Stimulated activated effector memory CD8-positive, alpha-beta T cell treated with anti-CD3 and anti-CD28 coated beads, Interleukin-12 subunit alpha, Interleukin-12 subunit beta, amount 100 ng/mL, for 72 hours (primary cell): Measurements from ENCODE around the gene FAAH.
A peak's percentile ranks its signal among the peaks of the same experiment; 100 is the strongest.
"Not testable (repeated sequence)": the region's sequence is repeated elsewhere in the genome, so short reads cannot be mapped to it uniquely, and the experiment has no call there.

Experiments used
- ATAC-seq: fragments of 150-1000 bp; cut with Tn5 transposase; 2 replicates; pipeline ENCODE4 v1.10.0; 2021
- DNase-seq, 2 donors: peaks; one replicate each; pipeline ENCODE4 v3.0.0; 2021 to 2022; ENCODE audit warnings: low spot score in 2 of 2
- H3K27ac Mint-ChIP-seq: one replicate; pipeline ENCODE4 v1.8.0; 2022; ENCODE audit warnings: mild to moderate bottlenecking, mixed read lengths
- H3K36me3 Mint-ChIP-seq: one replicate; pipeline ENCODE4 v1.8.0; 2022; ENCODE audit warnings: mild to moderate bottlenecking, mixed read lengths
- H3K4me1 Mint-ChIP-seq: one replicate; pipeline ENCODE4 v1.8.0; 2022; ENCODE audit warnings: mixed read lengths
- H3K4me3 Mint-ChIP-seq: one replicate; pipeline ENCODE4 v1.8.0; 2022; ENCODE audit warnings: mild to moderate bottlenecking, mixed read lengths
- H3K9me3 Mint-ChIP-seq: one replicate; pipeline ENCODE4 v1.8.0; 2022; ENCODE audit warnings: mixed read lengths

FAAH gene

GRCh38 chr1:46394108-46394871 lies at the start of gene FAAH:
FAAH (plus strand) TSS chr1:46394317; CDS start chr1:46394349, 32 bp downstream.
- DNase-seq (no peak), ATAC-seq (peak; percentile 58)
- peaks cover 6% of the 10 kb centered on the region for H3K4me1 Mint-ChIP-seq
- H3K9me3 Mint-ChIP-seq, result peaks cover 4% of the 10 kb centered on the region
- H3K27ac Mint-ChIP-seq, result no peak within 1 kb of the TSS
- no peaks in the 10 kb centered on the region for H3K36me3 Mint-ChIP-seq
- H3K4me3 Mint-ChIP-seq, result peak within 1 kb of the TSS; percentile 56

GRCh38 chr1:46344481-46344880 lies 49.6 kb upstream of the FAAH start:
- Mint-ChIP-seq H3K4me1 (peaks cover 66% of the 10 kb centered on the region), H3K36me3 (peaks cover 82% of the 10 kb centered on the region), H3K4me3 (no peak overlapping the region), H3K9me3 (no peaks in the 10 kb centered on the region), H3K27ac (peak overlapping the region; percentile 23)
- ATAC-seq (no peak), DNase-seq (no peak)

GRCh38 chr1:46345281-46345680 lies 48.8 kb upstream of the FAAH start:
- no peaks in the 10 kb centered on the region for H3K9me3 Mint-ChIP-seq
- peaks cover 60% of the 10 kb centered on the region for H3K4me1 Mint-ChIP-seq
- H3K27ac Mint-ChIP-seq, result peak overlapping the region; percentile 23
- DNase-seq (no peak), ATAC-seq (no peak)
- H3K36me3 Mint-ChIP-seq, result peaks cover 86% of the 10 kb centered on the region
- no peak overlapping the region for H3K4me3 Mint-ChIP-seq

GRCh38 chr1:46352363-46352762 lies 41.8 kb upstream of the FAAH start:
- peaks cover 6% of the 10 kb centered on the region for H3K4me1 Mint-ChIP-seq
- H3K27ac Mint-ChIP-seq, result no peak overlapping the region
- no peak overlapping the region for H3K4me3 Mint-ChIP-seq
- peaks cover 100% of the 10 kb centered on the region for H3K36me3 Mint-ChIP-seq
- no peaks in the 10 kb centered on the region for H3K9me3 Mint-ChIP-seq
- DNase-seq, result no peak
- no peak for ATAC-seq

- not testable (repeated sequence) for H3K4me3 Mint-ChIP-seq, ATAC-seq, H3K9me3 Mint-ChIP-seq, H3K4me1 Mint-ChIP-seq, DNase-seq, H3K27ac Mint-ChIP-seq
- H3K36me3 Mint-ChIP-seq, result peaks cover 100% of the 10 kb centered on the region
Observed at GRCh38 chr1:46355920-46356319, 38.2 kb upstream of the FAAH start.

GRCh38 chr1:46362158-46362557 lies 32.0 kb upstream of the FAAH start:
- H3K4me3 Mint-ChIP-seq, result no peak overlapping the region
- no peaks in the 10 kb centered on the region for H3K4me1 Mint-ChIP-seq
- H3K27ac Mint-ChIP-seq, result no peak overlapping the region
- H3K36me3 Mint-ChIP-seq, result peaks cover 99% of the 10 kb centered on the region
- DNase-seq (no peak), ATAC-seq (no peak)
- H3K9me3 Mint-ChIP-seq, result no peaks in the 10 kb centered on the region

- DNase-seq, result no peak
- no peak overlapping the region for H3K27ac Mint-ChIP-seq
- H3K4me3 Mint-ChIP-seq, result no peak overlapping the region
- no peaks in the 10 kb centered on the region for H3K4me1 Mint-ChIP-seq
- H3K9me3 Mint-ChIP-seq, result no peaks in the 10 kb centered on the region
- H3K36me3 Mint-ChIP-seq, result peaks cover 99% of the 10 kb centered on the region
- no peak for ATAC-seq
Observed at GRCh38 chr1:46363121-46363520, 31.0 kb upstream of the FAAH start.

GRCh38 chr1:46364612-46365011 lies 29.5 kb upstream of the FAAH start:
- Mint-ChIP-seq H3K4me3 (no peak overlapping the region), H3K27ac (no peak overlapping the region), H3K9me3 (no peaks in the 10 kb centered on the region), H3K4me1 (peaks cover under 1% of the 10 kb centered on the region), H3K36me3 (peaks cover 95% of the 10 kb centered on the region)
- no peak for DNase-seq
- ATAC-seq, result no peak

- H3K4me3 Mint-ChIP-seq, H3K9me3 Mint-ChIP-seq, DNase-seq, ATAC-seq, H3K27ac Mint-ChIP-seq, H3K4me1 Mint-ChIP-seq: not testable (repeated sequence)
- peaks cover 83% of the 10 kb centered on the region for H3K36me3 Mint-ChIP-seq
Observed at GRCh38 chr1:46365796-46366195, 28.3 kb upstream of the FAAH start.

GRCh38 chr1:46367072-46367471 lies 27.0 kb upstream of the FAAH start:
- Mint-ChIP-seq H3K36me3 (peaks cover 75% of the 10 kb centered on the region), H3K27ac (no peak overlapping the region), H3K4me3 (no peak overlapping the region), H3K9me3 (no peaks in the 10 kb centered on the region), H3K4me1 (peaks cover 7% of the 10 kb centered on the region)
- no peak for DNase-seq
- ATAC-seq, result no peak

- not testable (repeated sequence) for H3K27ac Mint-ChIP-seq, DNase-seq, H3K4me1 Mint-ChIP-seq, H3K9me3 Mint-ChIP-seq, H3K4me3 Mint-ChIP-seq, ATAC-seq
- peaks cover 75% of the 10 kb centered on the region for H3K36me3 Mint-ChIP-seq
Observed at GRCh38 chr1:46367701-46368100, 26.4 kb upstream of the FAAH start.

- H3K4me3 Mint-ChIP-seq, result no peak overlapping the region
- peaks cover 7% of the 10 kb centered on the region for H3K4me1 Mint-ChIP-seq
- peaks cover 75% of the 10 kb centered on the region for H3K36me3 Mint-ChIP-seq
- H3K9me3 Mint-ChIP-seq, result no peaks in the 10 kb centered on the region
- no peak for ATAC-seq
- H3K27ac Mint-ChIP-seq, result no peak overlapping the region
- DNase-seq, result no peak
Observed at GRCh38 chr1:46368791-46369190, 25.3 kb upstream of the FAAH start.

- no peak for DNase-seq
- peak overlapping the region; percentile 3 for H3K27ac Mint-ChIP-seq
- H3K4me1 Mint-ChIP-seq, result peaks cover 7% of the 10 kb centered on the region
- H3K4me3 Mint-ChIP-seq, result no peak overlapping the region
- no peaks in the 10 kb centered on the region for H3K9me3 Mint-ChIP-seq
- H3K36me3 Mint-ChIP-seq, result peaks cover 72% of the 10 kb centered on the region
- peak; percentile 21 for ATAC-seq
Observed at GRCh38 chr1:46369542-46370213, 24.4 kb upstream of the FAAH start.

GRCh38 chr1:46370214-46370633 lies 23.9 kb upstream of the FAAH start:
- peak overlapping the region; percentile 3 for H3K27ac Mint-ChIP-seq
- no peak overlapping the region for H3K4me3 Mint-ChIP-seq
- peaks cover 7% of the 10 kb centered on the region for H3K4me1 Mint-ChIP-seq
- H3K9me3 Mint-ChIP-seq, result no peaks in the 10 kb centered on the region
- peaks cover 72% of the 10 kb centered on the region for H3K36me3 Mint-ChIP-seq
- DNase-seq (no peak), ATAC-seq (peak; percentile 84)

- Mint-ChIP-seq H3K4me3 (no peak overlapping the region), H3K4me1 (peaks cover 7% of the 10 kb centered on the region), H3K9me3 (no peaks in the 10 kb centered on the region), H3K36me3 (peaks cover 65% of the 10 kb centered on the region), H3K27ac (no peak overlapping the region)
- ATAC-seq (no peak), DNase-seq (no peak)
Observed at GRCh38 chr1:46372431-46372830, 21.7 kb upstream of the FAAH start.

- no peak for DNase-seq
- Mint-ChIP-seq H3K4me3 (no peak overlapping the region), H3K9me3 (no peaks in the 10 kb centered on the region), H3K27ac (peak overlapping the region; percentile 6), H3K36me3 (peaks cover 17% of the 10 kb centered on the region), H3K4me1 (no peaks in the 10 kb centered on the region)
- no peak for ATAC-seq
Observed at GRCh38 chr1:46379996-46380395, 14.1 kb upstream of the FAAH start.
